Neural progenitor cell (in vitro differentiated cells): Measurements from ENCODE around the gene PIP5K1B. TPM values are rescaled to one million over a fixed set of nuclear protein-coding genes. Genes with fewer than 3 reads are reported as not detected.

Experiments
- DNase-seq: peaks from one replicate; pipeline ENCODE4 v3.0.0-alpha.2; 2016; ENCODE audit warnings: low spot score
- H2AFZ ChIP-seq: fragments of 200-600 bp; sonication (generic); replicated peaks from 2 replicates; pipeline ENCODE4 v1.6.1; 2016; ENCODE audit warnings: antibody characterized with exemption
- H3F3A ChIP-seq: fragments of 200-600 bp; sonication (generic); 2 replicates; pipeline ENCODE4 v1.6.1; 2016; ENCODE audit warnings: antibody characterized with exemption, low read depth
- H3K27ac ChIP-seq: fragments of 200-600 bp; sonication (generic); 2 replicates; pipeline ENCODE4 v1.5.1; 2016; ENCODE audit warnings: mild to moderate bottlenecking
- H3K27me3 ChIP-seq: fragments of 200-600 bp; sonication (generic); 2 replicates; pipeline ENCODE4 v1.6.1; 2016; ENCODE audit warnings: mild to moderate bottlenecking, moderate library complexity
- H3K36me3 ChIP-seq: fragments of 200-600 bp; sonication (generic); 2 replicates; pipeline ENCODE4 v1.5.1; 2016
- H3K4me1 ChIP-seq: fragments of 200-600 bp; sonication (generic); 2 replicates; pipeline ENCODE4 v1.6.1; 2016; ENCODE audit warnings: mixed run types
- H3K4me2 ChIP-seq: fragments of 200-600 bp; sonication (generic); 2 replicates; pipeline ENCODE4 v1.6.1; 2016
- H3K4me3 ChIP-seq: fragments of 200-600 bp; sonication (generic); 2 replicates; pipeline ENCODE4 v1.5.1; 2016
- H3K79me2 ChIP-seq: fragments of 200-600 bp; sonication (generic); 2 replicates; pipeline ENCODE4 v1.6.1; 2016; ENCODE audit warnings: low read depth
- H3K9ac ChIP-seq: fragments of 200-600 bp; sonication (generic); 2 replicates; pipeline ENCODE4 v1.6.1; 2016
- H3K9me3 ChIP-seq: fragments of 200-600 bp; sonication (generic); 2 replicates; pipeline ENCODE4 v1.5.1; 2016; ENCODE audit warnings: low read depth
- H4K20me1 ChIP-seq: fragments of 200-600 bp; sonication (generic); 2 replicates; pipeline ENCODE4 v1.6.1; 2016; ENCODE audit warnings: low read depth
- H3K27ac Mint-ChIP-seq: 3 replicates; pipeline ENCODE4 v1.8.0; 2021; ENCODE audit warnings: mixed read lengths
- H3K27me3 Mint-ChIP-seq: 2 replicates; pipeline ENCODE4 v1.8.0; 2022; ENCODE audit warnings: low read depth, mild to moderate bottlenecking, inconsistent platforms, moderate library complexity, mixed read lengths; ENCODE audit not compliant: insufficient read depth
- H3K36me3 Mint-ChIP-seq: 3 replicates; pipeline ENCODE4 v1.8.0; 2021; ENCODE audit warnings: mixed read lengths
- H3K4me1 Mint-ChIP-seq: 3 replicates; pipeline ENCODE4 v1.8.0; 2021; ENCODE audit warnings: mixed read lengths
- H3K4me3 Mint-ChIP-seq: 3 replicates; pipeline ENCODE4 v1.8.0; 2021; ENCODE audit warnings: mild to moderate bottlenecking, moderate library complexity, mixed read lengths
- H3K9me3 Mint-ChIP-seq: 3 replicates; pipeline ENCODE4 v1.8.0; 2020; ENCODE audit warnings: mixed read lengths
- EZH2 ChIP-seq: fragments of 200-600 bp; sonication (generic); IDR thresholded peaks from 2 replicates; pipeline ENCODE4 v1.6.1; 2017; ENCODE audit warnings: antibody characterized with exemption, mild to moderate bottlenecking, moderate library complexity
- EZH2phosphoT487 ChIP-seq: fragments of 200-600 bp; sonication (generic); IDR thresholded peaks from 2 replicates; pipeline ENCODE4 v1.6.1; 2017; ENCODE audit warnings: antibody characterized with exemption
- total RNA-seq: library from RNA; depleted of rRNA; stranded (reverse); fragments of >200 nt; gene quantifications from 2 replicates; pipeline ENCODE4 v1.2.3, GENCODE V29; 2015; ENCODE audit warnings: low replicate concordance
- TF ChIP-seq, protein P1 (sequence below): fragments of 200-600 bp; sonication (generic); IDR thresholded peaks from 2 replicates; pipeline ENCODE4 v1.5.1; 2017; ENCODE audit warnings: antibody characterized with exemption, mild to moderate bottlenecking

Gene PIP5K1B
- total RNA-seq, 1 donor from 2014 or later: 3.2 TPM

DNA sequence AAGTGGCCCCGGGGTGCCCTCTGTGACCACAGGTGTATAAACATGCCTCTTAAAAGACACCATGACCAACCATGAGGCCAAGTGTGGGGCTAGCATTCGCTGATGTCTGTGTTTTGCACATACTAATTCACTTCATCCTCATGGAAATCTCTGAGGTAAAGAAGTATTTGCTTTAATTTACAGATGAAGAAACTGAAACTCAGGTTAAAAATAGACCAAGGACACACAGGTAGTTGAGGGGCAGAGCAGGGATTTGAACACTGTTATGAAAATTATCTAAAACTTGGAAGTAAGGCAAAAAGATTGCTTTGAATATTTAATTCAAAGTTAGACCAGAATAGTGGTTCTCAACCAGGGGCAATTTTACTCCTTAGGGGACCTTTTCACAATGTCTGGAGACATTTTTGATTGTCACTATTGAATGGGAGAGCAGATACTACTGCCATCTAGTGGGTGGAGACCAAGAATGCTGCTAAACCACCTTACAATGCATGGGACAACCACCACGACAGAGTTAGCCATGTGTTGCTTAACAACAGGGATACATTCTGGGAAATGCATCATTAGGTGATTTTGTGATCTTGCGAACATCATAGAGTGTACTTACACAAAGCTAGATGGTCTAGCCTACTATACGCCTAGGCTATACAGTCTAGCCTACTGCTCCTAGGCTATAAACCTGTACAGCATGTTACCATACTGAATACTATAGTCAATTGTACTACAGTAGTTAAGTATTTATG is 322.5 kb downstream of the PIP5K1B start:
- H3K9ac ChIP-seq: no peak overlapping the region
- no peak overlapping the region for H3K4me2 ChIP-seq
- Mint-ChIP-seq H3K9me3 (peaks cover 3% of the 10 kb centered on the region), H3K36me3 (no peaks in the 10 kb centered on the region), H3K4me3 (no peak overlapping the region), H3K4me1 (no peaks in the 10 kb centered on the region), H3K27me3 (no peaks in the 10 kb centered on the region), H3K27ac (no peak overlapping the region)
- no peak overlapping the region for H3K4me3 ChIP-seq
- H2AFZ ChIP-seq: no peak overlapping the region
- TF ChIP-seq EZH2phosphoT487 (no peak), EZH2 (no peak)
- TF ChIP-seq, protein P1, sequence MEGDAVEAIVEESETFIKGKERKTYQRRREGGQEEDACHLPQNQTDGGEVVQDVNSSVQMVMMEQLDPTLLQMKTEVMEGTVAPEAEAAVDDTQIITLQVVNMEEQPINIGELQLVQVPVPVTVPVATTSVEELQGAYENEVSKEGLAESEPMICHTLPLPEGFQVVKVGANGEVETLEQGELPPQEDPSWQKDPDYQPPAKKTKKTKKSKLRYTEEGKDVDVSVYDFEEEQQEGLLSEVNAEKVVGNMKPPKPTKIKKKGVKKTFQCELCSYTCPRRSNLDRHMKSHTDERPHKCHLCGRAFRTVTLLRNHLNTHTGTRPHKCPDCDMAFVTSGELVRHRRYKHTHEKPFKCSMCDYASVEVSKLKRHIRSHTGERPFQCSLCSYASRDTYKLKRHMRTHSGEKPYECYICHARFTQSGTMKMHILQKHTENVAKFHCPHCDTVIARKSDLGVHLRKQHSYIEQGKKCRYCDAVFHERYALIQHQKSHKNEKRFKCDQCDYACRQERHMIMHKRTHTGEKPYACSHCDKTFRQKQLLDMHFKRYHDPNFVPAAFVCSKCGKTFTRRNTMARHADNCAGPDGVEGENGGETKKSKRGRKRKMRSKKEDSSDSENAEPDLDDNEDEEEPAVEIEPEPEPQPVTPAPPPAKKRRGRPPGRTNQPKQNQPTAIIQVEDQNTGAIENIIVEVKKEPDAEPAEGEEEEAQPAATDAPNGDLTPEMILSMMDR: peak; percentile 87
- H4K20me1 ChIP-seq: no peaks in the 10 kb centered on the region
- H3K36me3 ChIP-seq: no peaks in the 10 kb centered on the region
- H3K9me3 ChIP-seq: no peaks in the 10 kb centered on the region
- peak; percentile 71 for DNase-seq
- H3K27ac ChIP-seq: no peak overlapping the region
- no peaks in the 10 kb centered on the region for H3K27me3 ChIP-seq
- H3F3A ChIP-seq: peaks cover 11% of the 10 kb centered on the region
- no peaks in the 10 kb centered on the region for H3K4me1 ChIP-seq
- no peaks in the 10 kb centered on the region for H3K79me2 ChIP-seq

DNA sequence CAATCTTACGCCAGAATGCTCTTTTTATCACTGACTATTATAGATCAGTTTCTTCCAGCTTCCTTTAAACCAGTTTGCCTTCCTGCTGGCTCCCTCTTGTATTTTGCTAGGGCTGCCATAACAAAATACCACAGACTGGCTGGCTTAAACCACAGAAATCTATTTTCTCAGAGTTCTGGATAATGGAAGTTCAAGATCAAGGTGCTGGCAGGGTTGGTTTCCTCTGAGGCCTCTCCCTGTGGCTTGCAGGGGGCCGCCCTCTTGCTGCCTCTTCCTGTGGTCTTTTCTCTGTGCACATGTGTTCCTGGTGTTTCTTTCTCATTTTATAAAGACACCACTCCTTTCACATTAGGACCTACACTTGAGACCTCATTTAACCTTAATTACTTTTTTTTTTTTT is 323.7 kb downstream of the PIP5K1B start:
- Histone ChIP-seq H3K4me1 (no peaks in the 10 kb centered on the region), H3K9me3 (no peaks in the 10 kb centered on the region), H3K4me2 (no peak overlapping the region), H3K4me3 (no peak overlapping the region), H3F3A (peaks cover 7% of the 10 kb centered on the region), H3K79me2 (no peaks in the 10 kb centered on the region), H3K36me3 (no peaks in the 10 kb centered on the region), H4K20me1 (no peaks in the 10 kb centered on the region), H3K27ac (no peak overlapping the region), H3K9ac (no peak overlapping the region), H3K27me3 (no peaks in the 10 kb centered on the region), H2AFZ (no peak overlapping the region)
- Mint-ChIP-seq H3K4me3 (no peak overlapping the region), H3K27me3 (peaks cover 3% of the 10 kb centered on the region), H3K36me3 (no peaks in the 10 kb centered on the region), H3K9me3 (peaks cover 3% of the 10 kb centered on the region), H3K27ac (no peak overlapping the region), H3K4me1 (no peaks in the 10 kb centered on the region)
- TF ChIP-seq, protein P1: no peak
- TF ChIP-seq EZH2: no peak
- no peak for TF ChIP-seq EZH2phosphoT487
- no peak for DNase-seq

DNA sequence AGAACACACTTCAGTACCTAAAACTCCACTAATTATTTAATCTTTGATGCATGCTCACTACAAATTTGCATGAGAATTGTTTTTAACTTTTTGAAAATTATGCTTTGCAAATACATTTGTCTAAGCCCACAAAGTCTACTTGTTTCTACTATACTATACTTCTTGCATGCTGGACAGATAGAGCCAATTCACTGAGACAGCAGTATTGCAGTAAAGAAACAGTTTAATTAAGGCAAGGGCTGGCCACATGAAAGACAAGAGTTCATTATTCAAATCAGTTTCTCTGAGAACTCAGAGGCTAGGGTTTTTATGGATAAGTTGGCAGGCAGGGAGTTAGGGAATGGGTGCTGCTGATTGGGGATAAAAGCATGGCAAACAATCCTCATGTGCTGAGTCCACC is 324.5 kb downstream of the PIP5K1B start:
- Mint-ChIP-seq H3K36me3 (no peaks in the 10 kb centered on the region), H3K4me1 (no peaks in the 10 kb centered on the region), H3K9me3 (peaks cover 3% of the 10 kb centered on the region), H3K27ac (no peak overlapping the region), H3K27me3 (peaks cover 3% of the 10 kb centered on the region), H3K4me3 (no peak overlapping the region)
- H3F3A ChIP-seq: peaks cover 4% of the 10 kb centered on the region
- H3K9ac ChIP-seq: no peak overlapping the region
- no peaks in the 10 kb centered on the region for H3K36me3 ChIP-seq
- no peak overlapping the region for H2AFZ ChIP-seq
- H3K79me2 ChIP-seq: no peaks in the 10 kb centered on the region
- no peaks in the 10 kb centered on the region for H3K9me3 ChIP-seq
- no peaks in the 10 kb centered on the region for H3K27me3 ChIP-seq
- no peaks in the 10 kb centered on the region for H3K4me1 ChIP-seq
- no peak overlapping the region for H3K4me3 ChIP-seq
- no peak overlapping the region for H3K27ac ChIP-seq
- no peak overlapping the region for H3K4me2 ChIP-seq
- TF ChIP-seq EZH2: no peak
- TF ChIP-seq, protein P1: no peak
- TF ChIP-seq EZH2phosphoT487: no peak
- DNase-seq: no peak
- H4K20me1 ChIP-seq: no peaks in the 10 kb centered on the region
